Cardiac septum (tissue), 1 donor: ENCODE results near the gene AFF3. TPM values are rescaled to one million over a fixed set of nuclear protein-coding genes. Genes with fewer than 3 reads are reported as not detected.
"Not testable (repeated sequence)": the region's sequence is repeated elsewhere in the genome, so short reads cannot be mapped to it uniquely, and the experiment has no call there.

Source experiments
- DNase-seq: peaks from one replicate; pipeline ENCODE4 v3.0.0-alpha.2; 2020; ENCODE audit warnings: low spot score
- intact Hi-C: fragments of 100-400 bp; cut with DNase I; formaldehyde crosslinking; loops from one replicate; pipeline ENCODE4 v1.14.0; 2022
- total RNA-seq: library from RNA; stranded (reverse); fragmentation: NEBNext Ultra II Directional; extraction: Animal tissue kit (Norgen Biotek cat#: 25700); gene quantifications from one replicate; pipeline ENCODE4 v1.2.1, GENCODE V29; 2021
- donor health status: DM: no; HTN: no; CAD: no.

The AFF3 gene
- total RNA-seq, 1 donor from 2014 or later: 6.7 TPM

DNA sequence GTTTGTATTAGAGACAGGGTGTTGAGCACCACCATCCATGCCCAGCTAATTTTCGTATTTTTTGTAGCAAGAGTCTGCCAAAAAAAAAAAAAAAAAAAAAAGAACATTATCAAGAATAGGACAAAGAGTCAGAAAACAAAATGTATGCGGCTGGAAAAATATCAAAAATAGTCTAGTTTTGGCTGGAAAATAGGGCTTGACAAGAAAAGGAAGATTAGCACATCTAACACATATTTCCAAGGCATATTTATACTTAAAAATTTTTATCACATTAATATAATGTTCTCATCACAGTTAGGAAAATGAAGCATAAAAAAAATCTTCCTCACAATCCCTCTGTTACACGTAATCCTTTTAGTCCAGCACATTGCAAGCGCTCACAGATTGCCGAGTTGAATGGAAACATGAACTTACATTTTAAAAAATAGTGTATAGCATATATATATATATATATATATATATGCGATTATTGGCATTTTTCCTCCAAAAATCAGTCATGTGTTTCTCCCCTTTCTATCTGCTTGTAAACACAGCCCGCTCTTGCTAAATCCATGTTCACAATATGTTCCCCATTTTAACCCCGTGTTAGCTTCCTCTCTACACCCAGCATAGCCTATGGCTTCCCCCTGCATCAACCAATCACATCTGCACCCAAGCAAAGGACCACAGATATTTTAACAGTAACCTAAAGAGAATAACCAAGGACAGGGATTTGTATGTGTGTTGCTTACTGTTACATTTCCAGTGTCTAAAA lies 183.0 kb downstream of the AFF3 start:
- intact Hi-C loops: no loop called here
- DNase-seq: no peak

DNA sequence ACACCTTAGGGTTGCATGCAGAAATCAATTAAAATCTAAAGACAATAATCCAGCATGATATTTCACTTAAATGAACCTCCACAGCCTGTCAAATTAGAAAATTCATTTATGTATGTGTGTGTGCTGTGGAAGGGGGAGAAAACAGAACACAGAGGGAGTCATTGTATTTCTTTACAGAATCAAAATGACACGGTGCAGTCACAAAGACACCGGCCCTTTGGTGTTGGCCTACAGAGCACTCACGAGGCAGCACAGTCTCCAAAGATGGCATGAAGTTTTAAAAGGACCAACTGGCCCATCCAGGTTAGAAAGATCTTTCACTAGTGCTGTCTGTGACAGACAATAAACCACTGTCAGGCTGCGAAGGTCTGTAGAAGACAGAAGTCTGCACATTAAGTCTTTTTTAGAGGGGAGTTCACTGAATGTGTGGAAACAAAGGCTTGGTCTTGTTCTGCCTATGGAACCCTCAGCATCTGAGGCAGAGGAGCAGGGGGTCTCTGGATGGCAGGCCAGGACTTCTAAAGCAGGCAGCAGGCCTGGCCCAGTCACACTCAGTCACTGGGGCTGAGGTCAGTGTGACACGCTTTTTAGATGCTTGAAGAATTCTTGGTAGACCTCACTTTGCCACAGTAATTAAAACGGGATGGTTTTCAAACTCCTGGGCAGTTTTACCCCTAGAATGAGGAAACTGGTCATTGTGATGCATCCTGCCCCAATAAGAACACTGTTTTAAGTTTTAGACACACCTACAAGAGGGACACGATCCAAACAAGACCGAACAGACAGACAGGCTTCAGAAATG lies 184.9 kb downstream of the AFF3 start:
- no peak for DNase-seq
- intact Hi-C loops: no loop called here

DNA sequence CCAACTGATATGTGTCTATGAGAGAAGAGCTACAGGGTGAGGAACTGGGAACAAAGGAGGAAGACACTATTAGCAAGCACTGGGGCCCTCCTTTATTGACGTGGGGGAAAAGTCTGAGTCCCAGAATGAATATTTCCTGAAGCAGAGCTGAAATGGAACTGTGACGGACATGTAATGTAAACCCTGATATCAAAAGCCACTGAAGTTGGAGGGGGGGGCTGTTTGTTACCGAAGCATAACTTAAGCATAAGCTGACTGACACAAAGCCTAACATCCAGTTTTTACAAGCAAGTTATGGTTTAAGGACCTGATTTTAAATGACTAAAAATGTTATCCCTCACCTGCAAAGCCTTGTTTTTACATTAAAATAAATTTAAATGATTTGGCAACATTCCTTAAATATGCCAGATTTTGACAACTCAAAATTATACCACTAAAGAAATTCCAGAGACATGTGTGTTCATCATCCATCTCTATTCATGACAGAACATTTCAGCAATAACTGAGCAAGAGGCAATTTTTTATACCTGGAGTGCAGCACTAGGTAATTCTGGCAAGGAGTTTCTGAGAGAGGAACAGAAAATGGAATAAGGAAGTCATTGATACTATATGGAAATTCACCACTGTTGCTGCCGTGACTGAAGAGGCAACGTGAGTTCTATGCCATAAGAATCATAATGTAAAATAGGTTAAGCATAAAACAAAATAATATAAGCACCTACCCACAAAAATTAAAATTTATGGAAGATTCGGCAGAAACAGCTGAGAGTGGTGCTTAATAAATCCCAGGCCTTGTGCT lies 186.0 kb downstream of the AFF3 start:
- intact Hi-C loops: no loop called here
- no peak for DNase-seq

DNA sequence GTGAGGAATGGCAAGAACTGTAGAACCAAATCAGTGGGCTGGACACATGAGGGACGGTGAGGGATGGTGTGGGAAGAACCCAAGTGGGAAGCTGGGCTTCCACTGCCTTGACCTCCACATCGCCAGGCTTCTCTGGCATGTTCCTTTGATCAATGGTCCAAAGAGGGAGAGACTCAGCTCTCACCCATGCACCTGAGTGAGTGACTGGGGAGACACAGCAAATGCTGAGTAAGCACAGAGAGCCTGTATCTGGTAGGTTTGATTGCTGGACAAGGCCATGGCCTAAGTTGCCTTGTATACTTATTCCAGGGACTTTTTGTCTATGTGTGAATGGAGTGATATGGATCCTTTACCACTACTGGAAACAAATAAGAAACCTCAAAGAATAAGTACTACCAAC lies 188.6 kb downstream of the AFF3 start:
- intact Hi-C loops: no loop called here

GRCh38 chr2:99949963-99950362 lies 192.4 kb downstream of the AFF3 start:
- intact Hi-C loops: no loop called here
- DNase-seq: no peak

More for the DNA sequence above, 188.6 kb downstream of the AFF3 start:
- no peak for DNase-seq

DNA sequence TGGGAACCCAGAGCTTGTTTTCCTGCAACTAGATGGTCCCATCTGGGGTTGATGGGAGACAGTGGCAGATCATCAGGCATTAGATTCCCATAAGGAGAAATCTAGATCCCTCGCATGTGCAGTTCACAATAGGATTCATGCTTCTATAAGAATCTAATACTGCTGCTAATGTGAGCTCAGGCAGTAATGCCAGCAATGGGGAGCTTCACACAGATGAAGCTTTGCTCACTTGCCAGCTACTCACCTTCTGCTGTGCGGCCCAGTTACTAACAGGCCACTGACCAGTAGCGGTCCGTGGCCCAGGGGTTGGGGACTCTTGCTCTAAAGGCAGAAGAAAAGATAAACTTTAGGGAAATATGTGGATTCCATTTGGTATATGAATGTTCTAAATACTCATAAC lies 192.9 kb downstream of the AFF3 start:
- no peak for DNase-seq
- intact Hi-C loops: no loop called here

DNA sequence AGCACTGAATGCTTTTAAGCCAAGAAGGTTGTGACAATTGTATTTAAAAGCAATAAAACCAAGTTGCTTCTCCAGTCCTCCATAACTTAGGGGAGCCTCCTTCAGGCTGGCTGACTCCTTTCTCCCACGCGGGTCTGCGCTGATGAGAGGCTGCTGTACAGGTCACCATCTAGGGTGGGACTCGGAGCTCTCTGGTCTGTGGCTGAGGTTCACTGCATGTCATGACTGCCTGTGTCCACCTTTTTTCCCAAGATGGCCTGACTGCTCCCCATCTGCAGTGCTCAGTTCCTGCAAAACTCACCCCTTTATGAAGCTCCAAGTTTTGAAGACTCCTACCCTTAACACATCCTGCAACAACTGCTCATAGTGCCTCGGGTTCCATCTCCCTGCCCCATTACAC lies 194.4 kb downstream of the AFF3 start:
- intact Hi-C loops: no loop called here
- no peak for DNase-seq

- DNase-seq, intact Hi-C loops: not testable (repeated sequence)
These were observed 195.0 kb downstream of the AFF3 start for GRCh38 chr2:99947366-99947765.

- intact Hi-C loops: no loop called here
- no peak for DNase-seq
These were observed 198.4 kb downstream of the AFF3 start for GRCh38 chr2:99944019-99944418.

GRCh38 chr2:99942561-99943347 lies 199.6 kb downstream of the AFF3 start:
- DNase-seq: no peak
- intact Hi-C loops: no loop called here

- intact Hi-C loops: no loop called here
These were observed 201.4 kb downstream of the AFF3 start for GRCh38 chr2:99940963-99941362.

GRCh38 chr2:99939135-99939534 lies 203.3 kb downstream of the AFF3 start:
- DNase-seq: no peak
- intact Hi-C loops: no loop called here

More at GRCh38 chr2:99940963-99941362, 201.4 kb downstream of the AFF3 start:
- DNase-seq: no peak

DNA sequence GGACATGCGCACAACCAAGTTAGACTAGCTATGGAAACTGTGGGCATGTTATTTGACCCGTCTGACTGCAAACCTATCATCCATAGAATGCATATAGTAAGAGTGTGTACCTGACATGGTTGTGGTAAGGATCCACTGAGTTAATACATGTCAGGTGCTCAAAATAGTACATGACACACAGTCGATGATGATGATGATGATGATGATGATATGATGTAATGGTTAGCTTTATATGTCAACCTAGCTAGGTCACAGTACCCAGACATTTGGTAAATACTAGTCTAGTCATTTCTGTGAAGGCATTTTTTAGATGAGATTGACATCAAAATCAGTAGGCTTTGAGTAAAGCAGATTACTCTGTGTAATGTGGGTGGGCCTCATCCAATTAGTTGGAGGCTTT lies 204.1 kb downstream of the AFF3 start:
- intact Hi-C loops: no loop called here
- DNase-seq: no peak

GRCh38 chr2:99936065-99936464 lies 206.3 kb downstream of the AFF3 start:
- DNase-seq: no peak
- intact Hi-C loops: no loop called here

- intact Hi-C loops: no loop called here
- no peak for DNase-seq
These were observed 206.7 kb downstream of the AFF3 start for GRCh38 chr2:99935662-99936061.

DNA sequence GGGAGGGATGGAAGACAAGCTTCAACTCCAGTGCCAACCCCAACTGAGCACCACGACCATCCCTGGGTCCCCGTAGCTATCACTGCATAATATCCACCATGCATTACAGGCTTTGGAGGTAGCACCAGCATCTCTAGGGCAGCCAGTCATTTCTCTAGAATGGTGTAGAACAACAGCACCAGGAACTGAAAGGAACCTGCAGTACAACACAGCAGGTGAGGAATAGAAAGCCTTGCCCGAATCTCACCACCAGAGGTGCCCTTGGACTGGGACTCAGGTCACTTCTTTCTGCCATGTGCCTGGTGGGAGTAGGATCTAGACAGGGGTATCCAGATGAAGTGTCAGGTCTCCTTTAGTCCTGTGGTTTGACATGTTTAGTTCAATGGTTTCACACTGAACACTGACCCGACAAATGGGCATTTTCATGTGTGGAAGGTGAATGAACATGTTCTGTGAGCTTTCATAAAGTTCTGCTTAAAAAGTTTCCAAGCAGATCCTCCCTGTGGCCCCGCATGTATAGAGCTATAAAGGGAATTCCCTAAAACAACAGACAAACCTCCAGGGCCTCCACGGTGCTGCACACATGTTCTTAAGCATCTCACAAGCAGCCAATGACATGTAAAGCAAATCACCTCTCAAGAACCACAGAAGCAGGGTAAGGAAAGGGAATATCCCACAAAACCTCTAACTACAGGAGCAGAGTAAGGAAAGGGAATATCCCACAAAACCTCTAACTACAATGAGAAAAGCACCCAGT lies 208.3 kb downstream of the AFF3 start:
- intact Hi-C loops: no loop called here
- no peak for DNase-seq

- intact Hi-C loops, DNase-seq: not testable (repeated sequence)
These were observed 208.9 kb downstream of the AFF3 start for GRCh38 chr2:99933491-99933890.

DNA sequence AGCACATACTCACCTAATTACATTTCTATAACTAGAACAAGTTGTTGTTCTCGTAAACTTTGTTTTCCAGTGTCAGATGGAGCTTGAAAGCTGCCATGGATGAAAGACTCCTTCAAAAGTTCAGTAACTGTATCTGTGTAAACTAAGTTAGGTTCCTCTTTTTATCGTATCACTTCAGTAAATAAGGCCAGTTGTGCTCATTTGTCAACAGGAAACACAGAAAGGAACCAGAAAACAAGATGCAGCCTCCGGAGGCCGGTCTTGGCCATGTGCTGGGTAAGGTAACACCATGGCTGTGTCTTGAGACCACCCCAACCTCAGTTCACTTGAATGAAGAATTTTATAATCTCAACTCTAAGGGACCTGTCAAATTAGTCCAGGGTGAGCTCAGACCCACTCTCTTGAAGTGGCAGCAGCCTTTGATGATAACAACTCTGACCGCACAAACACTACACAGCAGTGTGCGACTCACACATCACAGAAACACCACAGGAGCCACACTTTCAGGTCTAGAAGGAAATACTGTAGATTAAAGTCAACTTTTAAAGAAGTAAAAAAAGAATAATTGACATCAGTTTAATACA lies 213.8 kb downstream of the AFF3 start:
- no peak for DNase-seq
- intact Hi-C loops: no loop called here
